Smooth muscle cell of the brain vasculature (primary cell): ENCODE measurements around the gene IFITM1.
"Not testable (repeated sequence)": the region's sequence is repeated elsewhere in the genome, so short reads cannot be mapped to it uniquely, and the experiment has no call there.

ENCODE experiments used
- DNase-seq: peaks from one replicate; pipeline ENCODE4 v3.0.0-alpha.2; 2012; ENCODE audit warnings: low read depth, low spot score

IFITM1 gene

DNA sequence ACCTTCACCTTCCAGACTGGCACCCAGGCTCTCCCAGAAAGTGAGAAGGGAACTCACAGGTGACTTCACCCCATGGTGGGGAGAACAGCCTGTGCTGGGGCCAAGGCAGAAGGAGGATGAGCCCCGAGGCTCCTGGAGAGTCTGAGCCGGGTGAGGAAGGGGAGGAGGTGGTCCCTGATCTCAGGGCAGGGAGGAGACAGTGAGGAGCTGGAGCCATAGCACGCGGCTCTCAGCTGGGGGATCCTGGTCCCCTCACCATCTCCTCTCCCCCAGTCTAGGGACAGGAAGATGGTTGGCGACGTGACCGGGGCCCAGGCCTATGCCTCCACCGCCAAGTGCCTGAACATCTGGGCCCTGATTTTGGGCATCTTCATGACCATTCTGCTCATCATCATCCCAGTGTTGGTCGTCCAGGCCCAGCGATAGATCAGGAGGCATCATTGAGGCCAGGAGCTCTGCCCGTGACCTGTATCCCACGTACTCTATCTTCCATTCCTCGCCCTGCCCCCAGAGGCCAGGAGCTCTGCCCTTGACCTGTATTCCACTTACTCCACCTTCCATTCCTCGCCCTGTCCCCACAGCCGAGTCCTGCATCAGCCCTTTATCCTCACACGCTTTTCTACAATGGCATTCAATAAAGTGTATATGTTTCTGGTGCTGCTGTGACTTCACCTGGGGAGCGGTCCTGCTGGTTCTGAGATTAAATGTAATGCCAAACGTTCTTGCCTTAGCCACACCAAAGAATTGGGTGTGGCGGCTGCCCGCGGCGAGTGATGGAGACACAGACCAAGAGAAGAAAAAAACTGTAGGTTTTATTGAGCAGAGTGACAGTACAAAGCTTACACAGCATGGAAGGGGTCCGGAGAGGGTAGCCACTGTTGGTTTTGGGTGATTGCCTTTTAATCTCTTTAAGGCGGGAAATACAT is 4.8 kb upstream of the IFITM1 start:
- not testable (repeated sequence) for DNase-seq

DNA sequence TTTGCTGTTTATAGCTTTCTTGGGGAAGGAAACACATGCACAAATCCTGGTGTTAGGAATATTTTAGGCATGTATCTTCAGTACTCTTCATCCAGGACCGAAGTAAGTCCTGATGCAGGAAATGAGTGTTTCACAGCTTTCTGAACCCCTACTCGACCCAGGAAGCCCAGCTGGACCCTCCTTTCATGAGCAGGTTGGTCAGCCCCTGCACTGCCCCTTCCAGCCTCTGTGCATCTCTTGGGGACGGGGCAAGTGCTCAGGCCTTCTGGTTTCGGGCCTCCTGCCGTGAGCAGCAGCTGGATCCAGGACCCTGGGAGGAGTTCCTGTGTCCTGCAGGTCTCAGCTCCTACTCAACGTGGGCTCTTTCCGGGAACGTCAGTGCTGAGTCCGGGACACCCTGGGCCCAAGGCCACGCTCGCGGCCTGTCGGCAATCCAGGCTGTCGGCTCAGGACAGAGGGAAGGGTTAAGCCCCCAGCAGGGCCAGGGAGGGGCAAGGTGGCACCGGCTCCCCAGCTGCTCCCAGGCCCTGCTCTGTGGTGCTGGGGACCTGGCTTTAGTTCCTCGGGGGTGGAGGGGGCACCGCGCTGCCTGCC is 3.8 kb upstream of the IFITM1 start:
- DNase-seq = not testable (repeated sequence)

DNA sequence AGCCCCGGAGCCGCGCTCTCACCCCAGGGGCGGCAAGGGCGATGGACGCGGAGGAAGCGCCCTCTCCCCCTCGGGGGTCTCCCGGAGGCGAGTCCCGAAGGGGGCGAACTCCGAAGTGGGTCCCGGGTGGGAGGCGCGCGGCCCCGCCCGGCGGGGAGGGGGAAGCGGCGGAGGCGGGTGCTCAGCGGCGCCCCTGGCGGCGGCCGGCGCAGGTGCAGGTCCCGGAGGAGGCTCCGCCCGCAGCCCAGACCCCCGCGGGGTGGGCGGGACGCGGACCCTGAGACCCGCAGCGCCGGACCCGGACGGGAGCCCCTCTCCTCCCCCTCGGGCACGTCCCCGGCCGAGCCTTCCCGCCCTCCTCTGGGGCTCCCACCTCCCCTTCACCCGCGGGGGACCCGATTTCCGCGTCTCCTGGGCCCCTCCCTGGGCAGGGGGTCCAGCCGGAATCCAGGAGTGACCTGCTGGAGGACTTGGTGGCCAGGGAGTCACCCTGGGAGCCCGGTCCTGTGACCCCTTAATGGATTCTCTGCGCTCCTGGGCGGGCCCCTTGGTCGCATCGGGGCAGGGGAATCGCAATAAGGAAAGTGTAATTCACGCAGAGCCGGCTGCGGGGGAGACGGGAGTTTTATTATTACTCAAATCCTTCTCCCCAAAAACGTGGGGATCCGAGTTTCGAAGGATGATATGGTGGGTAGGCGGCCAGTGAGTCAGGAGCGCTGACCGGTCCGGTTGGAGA is 2.7 kb upstream of the IFITM1 start:
- DNase-seq = not testable (repeated sequence)

DNA sequence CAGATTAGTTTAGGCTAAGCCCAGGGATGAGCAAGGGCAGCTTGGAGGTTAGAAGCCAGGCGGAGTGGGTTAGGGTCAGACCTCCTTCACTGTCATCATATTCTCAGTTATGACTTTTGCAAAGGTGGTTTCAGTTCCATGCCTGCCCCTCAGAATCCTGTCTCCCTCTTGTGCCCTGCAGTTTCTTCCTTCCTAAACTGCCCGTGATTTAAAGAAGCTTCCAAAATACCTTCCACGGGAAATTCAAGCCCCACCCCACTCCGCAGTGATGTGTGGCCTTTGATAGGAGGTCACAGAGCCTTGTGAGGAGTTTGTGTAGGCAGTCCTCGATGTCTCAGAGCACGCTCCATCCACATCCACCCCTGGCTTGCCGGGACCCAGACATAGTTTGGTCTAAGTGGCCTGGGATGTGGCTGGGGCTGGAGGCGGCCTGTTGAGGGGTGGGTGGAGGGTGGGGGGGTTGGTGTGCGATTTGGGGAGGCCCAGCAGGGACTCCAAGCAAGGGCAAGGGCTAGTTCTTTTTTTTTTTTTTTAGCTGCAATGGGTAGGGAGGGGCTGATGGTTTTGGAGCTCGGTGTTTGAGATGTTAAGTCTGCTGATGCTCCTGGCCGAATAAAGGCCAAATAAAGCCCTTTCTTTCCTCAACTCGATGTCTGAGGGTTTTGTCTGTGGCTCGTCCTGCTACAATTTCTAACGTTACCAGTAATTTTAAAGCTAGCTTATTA is 1.6 kb upstream of the IFITM1 start:
- no peak for DNase-seq

DNA sequence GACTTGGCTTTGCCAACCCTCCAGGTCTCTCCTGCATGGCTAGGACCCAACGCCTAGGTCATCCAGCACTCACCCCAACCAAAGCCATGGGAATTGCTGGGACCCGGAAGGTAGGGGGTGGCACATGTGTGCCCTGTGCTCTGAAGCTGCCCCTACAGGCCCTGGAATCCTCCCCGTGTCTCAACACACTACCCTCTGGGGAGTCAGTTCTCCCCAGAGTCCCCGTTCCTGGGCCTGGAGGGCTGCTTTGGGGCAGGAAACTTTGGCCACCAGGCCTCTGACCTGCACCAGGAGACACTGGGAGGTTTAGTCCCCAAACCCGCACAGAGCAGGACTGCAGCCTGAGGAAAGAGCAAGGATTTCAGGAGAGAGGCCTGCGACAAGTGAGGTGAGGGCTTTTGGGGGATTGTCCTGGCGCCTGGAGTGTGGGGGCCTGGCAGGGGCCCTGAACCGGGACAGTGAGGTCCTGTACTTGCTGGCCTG is 495 bp upstream of the IFITM1 start:
- DNase-seq = no peak

DNA sequence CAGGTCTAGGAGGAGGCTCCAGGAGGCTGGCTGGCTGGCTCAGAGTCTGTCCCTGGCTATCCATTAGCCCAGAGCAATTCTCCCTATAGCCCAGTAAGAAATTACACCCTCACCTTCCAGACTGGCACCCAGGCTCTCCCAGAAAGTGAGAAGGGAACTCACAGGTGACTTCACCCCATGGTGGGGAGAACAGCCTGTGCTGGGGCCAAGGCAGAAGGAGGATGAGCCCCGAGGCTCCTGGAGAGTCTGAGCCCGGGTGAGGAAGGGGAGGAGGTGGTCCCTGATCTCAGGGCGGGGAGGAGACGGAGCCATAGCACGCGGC is 675 bp downstream of the IFITM1 start:
- not testable (repeated sequence) for DNase-seq

DNA sequence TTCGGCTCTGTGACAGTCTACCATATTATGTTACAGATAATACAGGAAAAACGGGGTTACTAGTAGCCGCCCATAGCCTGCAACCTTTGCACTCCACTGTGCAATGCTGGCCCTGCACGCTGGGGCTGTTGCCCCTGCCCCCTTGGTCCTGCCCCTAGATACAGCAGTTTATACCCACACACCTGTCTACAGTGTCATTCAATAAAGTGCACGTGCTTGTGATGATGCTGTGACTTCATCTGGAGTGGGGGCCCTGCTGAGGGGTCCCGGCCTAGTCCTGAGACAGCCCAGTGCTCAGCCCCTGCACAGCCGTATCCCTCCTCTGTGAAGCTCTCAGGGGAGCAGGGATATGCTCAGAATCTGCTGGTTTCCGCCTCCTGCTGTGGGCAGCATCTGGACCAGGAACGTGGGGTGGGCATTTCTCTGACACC is 1.2 kb downstream of the IFITM1 start:
- no peak for DNase-seq

DNA sequence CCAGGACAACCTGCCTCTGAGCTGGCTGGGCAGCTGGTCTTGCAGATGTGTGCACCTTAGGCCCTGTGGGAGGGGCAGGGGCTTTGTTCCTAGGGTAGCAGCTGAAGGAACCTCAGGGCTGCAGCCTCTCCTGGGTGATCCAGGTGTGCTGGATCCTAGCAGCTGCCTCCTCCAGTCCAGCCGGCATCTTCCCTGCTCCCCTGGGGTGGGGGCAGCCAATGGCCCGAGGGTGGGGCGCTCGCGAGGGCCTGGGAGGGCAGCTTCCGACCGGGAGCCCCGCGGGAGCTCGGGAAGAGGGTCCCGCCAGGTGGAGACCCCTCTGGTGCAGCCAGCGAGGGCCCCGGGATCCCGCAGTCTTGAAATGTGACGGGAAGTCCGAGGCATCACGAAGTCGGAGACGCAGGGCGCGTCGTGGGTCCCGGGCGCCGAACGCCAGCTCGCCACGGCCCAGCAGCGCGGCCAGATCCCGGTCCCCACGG is 1.7 kb downstream of the IFITM1 start:
- no peak for DNase-seq

DNA sequence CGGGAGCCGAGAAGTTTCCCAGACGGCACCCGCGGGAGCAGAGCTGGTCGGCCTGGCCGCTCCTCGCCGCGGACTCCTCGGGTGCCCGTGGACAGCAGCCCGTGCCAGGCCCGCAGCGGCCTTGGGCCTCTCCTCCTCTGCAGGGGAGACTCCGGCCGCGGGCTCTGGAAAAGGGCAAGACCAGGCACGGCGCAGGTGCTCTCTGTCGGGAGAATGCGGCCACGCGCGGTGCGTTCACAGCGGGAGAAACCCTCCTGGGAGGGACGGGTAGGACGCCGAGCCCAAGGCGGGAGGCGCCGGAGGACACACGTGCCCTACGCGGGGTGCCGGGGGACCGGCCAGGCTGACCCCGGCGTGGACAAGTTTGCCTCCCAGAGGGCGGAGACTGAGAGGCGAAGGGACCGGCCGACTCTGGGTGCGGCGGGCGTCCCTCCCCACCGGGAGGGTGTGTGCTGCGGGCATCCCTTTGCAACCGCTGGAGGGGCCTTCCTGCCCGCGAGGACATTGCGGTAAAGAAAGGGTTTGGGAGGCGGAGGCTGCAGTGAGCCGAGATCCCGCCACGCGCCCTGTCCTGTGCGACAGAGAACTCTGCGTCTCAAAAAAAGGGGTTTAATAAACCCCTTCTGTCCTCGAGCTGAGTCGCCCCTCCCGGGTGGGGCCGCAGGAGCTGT is 2.3 kb downstream of the IFITM1 start:
- DNase-seq = no peak

DNA sequence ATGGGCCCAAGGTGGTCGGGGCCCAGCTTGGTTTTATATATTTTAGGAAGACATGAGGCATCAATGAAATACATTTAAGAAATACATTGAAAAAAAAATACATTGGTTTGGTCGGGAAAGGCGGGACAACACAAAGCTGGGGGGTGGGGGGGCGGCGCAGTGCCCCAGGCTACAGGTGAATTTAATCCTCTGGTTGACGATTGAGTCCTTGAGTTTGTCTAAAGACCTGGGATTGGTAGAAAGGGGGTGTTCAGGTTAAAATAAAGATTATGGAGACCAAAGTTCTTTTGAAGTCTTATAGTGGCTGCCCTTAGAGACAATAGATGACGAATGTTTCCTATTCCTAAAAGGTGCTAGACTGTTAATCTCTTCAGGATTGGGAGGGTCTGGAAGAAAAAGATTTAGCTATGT is 3.1 kb downstream of the IFITM1 start:
- DNase-seq = no peak

DNA sequence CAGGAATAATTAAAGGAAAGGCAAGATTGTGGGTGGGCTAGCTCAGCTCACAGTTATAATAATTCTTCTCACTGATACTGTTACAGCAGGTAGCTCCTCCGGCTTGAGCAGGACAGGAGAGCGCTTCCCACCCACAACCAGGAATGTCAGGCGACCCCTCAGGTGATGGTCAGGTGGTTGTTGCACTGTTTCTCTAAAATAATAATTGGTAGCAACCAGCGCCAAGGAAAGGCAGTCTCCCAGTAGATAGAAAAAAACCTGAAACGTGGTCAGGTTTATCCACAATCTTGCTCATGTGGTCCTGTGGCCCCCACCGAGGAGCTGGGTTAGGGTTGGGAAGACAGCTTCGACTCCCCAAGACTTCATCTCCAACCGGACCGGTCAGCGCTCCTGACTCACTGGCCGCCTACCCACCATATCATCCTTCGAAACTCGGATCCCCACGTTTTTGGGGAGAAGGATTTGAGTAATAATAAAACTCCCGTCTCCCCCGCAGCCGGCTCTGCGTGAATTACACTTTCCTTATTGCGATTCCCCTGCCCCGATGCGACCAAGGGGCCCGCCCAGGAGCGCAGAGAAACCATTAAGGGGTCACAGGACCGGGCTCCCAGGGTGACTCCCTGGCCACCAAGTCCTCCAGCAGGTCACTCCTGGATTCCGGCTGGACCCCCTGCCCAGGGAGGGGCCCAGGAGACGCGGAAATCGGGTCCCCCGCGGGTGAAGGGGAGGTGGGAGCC is 4.0 kb downstream of the IFITM1 start:
- DNase-seq = not testable (repeated sequence)

DNA sequence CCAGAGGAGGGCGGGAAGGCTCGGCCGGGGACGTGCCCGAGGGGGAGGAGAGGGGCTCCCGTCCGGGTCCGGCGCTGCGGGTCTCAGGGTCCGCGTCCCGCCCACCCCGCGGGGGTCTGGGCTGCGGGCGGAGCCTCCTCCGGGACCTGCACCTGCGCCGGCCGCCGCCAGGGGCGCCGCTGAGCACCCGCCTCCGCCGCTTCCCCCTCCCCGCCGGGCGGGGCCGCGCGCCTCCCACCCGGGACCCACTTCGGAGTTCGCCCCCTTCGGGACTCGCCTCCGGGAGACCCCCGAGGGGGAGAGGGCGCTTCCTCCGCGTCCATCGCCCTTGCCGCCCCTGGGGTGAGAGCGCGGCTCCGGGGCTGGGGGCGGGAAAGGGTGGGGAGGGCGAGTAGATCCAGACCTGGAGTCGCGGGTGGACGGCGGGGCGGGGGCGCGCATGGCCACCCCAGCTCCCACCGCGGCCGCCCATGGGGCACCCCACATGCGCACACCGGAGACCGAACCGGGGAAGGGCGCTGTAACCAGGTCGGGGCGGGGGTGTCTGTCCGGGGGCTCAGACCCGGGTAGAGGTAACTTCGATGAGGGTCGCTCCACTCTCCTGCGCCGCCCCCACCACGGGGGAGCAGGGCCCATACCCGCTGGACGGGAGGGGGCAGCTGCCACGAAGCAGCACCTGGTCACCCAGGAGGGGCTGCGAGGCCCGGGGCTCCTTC is 4.7 kb downstream of the IFITM1 start:
- not testable (repeated sequence) for DNase-seq

DNA sequence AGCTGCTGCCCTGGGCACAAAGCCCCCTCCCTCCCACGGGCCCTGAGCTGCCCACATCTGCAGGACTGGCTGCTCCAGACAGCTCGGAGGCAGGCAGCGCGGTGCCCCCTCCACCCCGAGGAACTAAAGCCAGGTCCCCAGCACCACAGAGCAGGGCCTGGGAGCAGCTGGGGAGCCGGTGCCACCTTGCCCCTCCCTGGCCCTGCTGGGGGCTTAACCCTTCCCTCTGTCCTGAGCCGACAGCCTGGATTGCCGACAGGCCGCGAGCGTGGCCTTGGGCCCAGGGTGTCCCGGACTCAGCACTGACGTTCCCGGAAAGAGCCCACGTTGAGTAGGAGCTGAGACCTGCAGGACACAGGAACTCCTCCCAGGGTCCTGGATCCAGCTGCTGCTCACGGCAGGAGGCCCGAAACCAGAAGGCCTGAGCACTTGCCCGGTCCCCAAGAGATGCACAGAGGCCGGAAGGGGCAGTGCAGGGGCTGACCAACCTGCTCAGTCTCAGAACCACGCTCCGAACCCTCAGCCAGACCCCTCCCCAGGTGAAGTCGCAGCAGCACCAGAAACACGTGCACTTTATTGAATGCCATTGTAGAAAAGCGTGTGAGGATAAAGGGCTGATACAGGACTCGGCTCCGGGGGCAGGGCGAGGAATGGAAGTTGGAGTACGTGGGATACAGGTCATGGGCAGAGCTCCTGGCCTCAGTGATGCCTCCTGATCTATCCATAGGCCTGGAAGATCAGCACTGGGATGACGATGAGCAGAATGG is 5.5 kb downstream of the IFITM1 start:
- DNase-seq = not testable (repeated sequence)

DNA sequence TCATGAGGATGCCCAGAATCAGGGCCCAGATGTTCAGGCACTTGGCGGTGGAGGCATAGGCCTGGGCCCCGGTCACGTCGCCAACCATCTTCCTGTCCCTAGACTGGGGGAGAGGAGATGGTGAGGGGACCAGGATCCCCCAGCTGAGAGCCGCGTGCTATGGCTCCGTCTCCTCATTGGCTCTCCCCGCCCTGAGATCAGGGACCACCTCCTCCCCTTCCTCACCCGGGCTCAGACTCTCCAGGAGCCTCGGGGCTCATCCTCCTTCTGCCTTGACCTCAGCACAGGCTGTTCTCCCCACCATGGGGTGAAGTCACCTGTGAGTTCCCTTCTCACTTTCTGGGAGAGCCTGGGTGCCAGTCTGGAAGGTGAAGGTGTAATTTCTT is 6.0 kb downstream of the IFITM1 start:
- DNase-seq = not testable (repeated sequence)

DNA sequence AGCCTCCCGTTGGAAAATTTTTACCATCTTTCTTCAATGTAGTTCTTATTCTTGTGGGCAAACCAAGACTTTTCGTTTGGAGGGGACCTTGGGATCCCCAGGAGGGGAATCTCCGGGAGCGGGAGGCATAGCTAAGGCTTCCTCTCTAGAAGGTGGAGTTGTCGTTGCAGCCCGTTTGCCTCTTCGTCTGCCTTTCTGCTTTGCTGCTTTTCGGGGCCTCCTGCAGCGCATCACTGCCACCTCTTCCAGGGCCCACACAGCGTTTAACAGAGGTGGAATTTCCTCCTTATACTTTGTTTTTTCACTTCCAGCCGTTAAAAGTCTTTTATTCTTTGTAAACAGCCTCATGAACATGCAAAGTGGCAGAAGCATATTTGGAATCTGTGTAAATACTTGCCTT is 10.3 kb downstream of the IFITM1 start:
- DNase-seq = no peak

DNA sequence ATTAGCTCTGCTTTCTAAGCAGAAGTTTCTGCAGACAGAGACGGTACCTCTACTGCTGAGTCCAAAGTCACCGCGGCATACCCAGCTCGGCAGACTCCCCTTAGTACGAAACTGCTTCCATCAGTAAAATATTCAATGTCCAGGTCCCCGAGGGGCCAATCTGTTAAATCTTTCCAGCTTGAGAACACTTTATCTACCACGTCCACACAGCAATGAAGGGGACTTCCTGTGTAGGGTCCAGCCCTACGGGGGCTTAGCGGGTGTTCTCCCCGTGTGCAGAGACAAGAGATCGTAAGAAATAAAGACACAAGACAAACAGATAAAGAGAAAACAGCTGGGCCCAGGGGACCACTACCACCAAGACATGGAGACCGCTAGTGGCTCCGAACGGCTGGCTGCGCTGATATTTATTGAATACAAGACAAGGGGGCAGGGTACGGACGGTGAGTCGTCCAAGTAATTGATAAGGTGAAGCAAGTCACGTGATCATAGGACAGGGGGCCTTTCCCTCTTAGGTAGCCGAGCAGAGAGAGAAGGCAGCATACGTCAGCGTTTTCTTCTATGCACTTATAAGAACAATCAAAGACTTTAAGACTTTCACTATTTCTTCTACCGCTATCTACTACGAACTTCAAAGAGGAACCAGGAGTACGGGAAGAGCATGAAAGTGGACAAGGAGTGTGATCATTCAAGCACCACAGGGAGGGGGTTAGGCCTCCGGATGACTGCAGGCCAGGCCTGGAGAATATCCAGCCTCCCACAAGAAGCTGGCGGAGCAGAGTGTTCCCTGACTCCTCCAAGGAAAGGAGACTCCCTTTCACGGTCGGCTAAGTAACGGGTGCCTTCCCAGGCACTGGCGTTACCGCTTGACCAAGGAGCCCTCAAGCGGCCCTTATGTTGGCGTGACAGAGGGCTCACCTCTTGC is 11.0 kb downstream of the IFITM1 start:
- DNase-seq = not testable (repeated sequence)

DNA sequence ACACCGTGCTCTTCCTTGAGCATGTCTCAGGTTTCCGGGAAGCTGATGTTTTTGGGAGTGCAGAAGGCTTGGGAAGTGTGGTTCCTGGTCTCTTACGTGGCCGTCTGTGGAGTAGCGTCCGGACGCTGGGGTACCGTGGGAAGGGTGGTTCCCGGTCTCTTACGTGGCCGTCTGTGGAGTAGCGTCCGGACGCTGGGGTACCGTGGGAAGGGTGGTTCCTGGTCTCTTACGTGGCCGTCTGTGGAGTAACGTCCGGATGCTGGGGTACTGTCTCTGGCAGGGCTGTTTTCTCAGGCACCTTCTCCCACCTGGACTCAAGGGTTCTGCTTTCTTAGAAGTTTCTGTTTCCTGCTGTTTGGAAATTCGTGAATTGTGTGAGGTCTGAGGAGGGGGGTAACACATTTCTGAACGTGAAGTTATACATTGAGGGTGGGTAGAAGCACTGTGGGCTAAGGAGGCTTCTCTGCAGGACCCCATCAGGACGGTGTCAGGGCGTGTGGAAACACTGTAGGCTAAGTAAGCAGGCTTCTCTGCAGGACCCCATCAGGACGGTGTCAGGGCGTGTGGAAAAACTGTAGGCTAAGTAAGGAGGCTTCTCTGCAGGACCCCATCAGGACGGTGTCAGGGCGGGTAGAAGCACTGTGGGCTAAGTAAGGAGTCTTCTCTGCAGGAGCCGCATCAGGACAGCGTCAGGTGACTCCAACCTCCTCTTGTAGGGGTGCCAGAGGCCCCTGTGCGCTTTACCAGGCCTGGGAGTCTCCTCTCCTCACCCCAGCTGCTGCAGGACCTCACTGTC is 12.2 kb downstream of the IFITM1 start:
- DNase-seq = no peak
